Endothelial cell of umbilical vein (primary cell): ENCODE measurements around the gene COMP.

Experiments
- CTCF ChIP-seq, 2 donors: IDR thresholded peaks; 1 replicate in 1 of 2; 2 replicates in 1 of 2; pipeline ENCODE4 v1.5.1; 2011; ENCODE audit warnings: low read length in 2 of 2, mild to moderate bottlenecking in 2 of 2, moderate library complexity in 2 of 2, control low read depth in 1 of 2, inconsistent platforms in 1 of 2, low read depth in 1 of 2; ENCODE audit not compliant: insufficient read depth in 1 of 2; ENCODE audit errors: extremely low read depth in 1 of 2
- EZH2 ChIP-seq: IDR thresholded peaks from 2 replicates; pipeline ENCODE4 v1.6.1; 2012; ENCODE audit warnings: borderline replicate concordance, low read depth, mild to moderate bottlenecking, moderate library complexity, low read length, inconsistent platforms; ENCODE audit not compliant: severe bottlenecking
- MAX ChIP-seq: IDR thresholded peaks from 2 replicates; pipeline ENCODE4 v1.6.1; 2011; ENCODE audit not compliant: insufficient read depth, insufficient read length
- POLR2A ChIP-seq: IDR thresholded peaks from 2 replicates; pipeline ENCODE4 v1.6.1; 2012; ENCODE audit warnings: low read depth, mild to moderate bottlenecking, control low read depth, low read length
- POLR2AphosphoS5 ChIP-seq: IDR thresholded peaks from 2 replicates; pipeline ENCODE4 v1.6.1; 2012; ENCODE audit warnings: low read depth, mild to moderate bottlenecking, control low read depth, low read length, moderate library complexity; ENCODE audit not compliant: insufficient read depth

GRCh38 chr19:18807861-18808331 lies 16.8 kb upstream of the COMP start:
- no peak for TF ChIP-seq POLR2A
- no peak for TF ChIP-seq MAX
- no peak for TF ChIP-seq CTCF (IDR thresholded peaks at IDR 0.05; ENCODE audit: extremely low read depth in 1 of 2, insufficient read depth in 1 of 2, low read depth in 1 of 2, low read length in 2 of 2)
- no peak for TF ChIP-seq POLR2AphosphoS5
- no peak for TF ChIP-seq EZH2
